GM12874 (cell line): Measurements from ENCODE around the gene FRS2.

Experiments used
- TF ChIP-seq, protein P1 (sequence below): IDR thresholded peaks from 2 replicates; pipeline ENCODE4 v1.5.1; 2011; ENCODE audit warnings: low read depth, mild to moderate bottlenecking, control low read depth, low read length, moderate library complexity; ENCODE audit not compliant: insufficient read depth

FRS2 gene

DNA sequence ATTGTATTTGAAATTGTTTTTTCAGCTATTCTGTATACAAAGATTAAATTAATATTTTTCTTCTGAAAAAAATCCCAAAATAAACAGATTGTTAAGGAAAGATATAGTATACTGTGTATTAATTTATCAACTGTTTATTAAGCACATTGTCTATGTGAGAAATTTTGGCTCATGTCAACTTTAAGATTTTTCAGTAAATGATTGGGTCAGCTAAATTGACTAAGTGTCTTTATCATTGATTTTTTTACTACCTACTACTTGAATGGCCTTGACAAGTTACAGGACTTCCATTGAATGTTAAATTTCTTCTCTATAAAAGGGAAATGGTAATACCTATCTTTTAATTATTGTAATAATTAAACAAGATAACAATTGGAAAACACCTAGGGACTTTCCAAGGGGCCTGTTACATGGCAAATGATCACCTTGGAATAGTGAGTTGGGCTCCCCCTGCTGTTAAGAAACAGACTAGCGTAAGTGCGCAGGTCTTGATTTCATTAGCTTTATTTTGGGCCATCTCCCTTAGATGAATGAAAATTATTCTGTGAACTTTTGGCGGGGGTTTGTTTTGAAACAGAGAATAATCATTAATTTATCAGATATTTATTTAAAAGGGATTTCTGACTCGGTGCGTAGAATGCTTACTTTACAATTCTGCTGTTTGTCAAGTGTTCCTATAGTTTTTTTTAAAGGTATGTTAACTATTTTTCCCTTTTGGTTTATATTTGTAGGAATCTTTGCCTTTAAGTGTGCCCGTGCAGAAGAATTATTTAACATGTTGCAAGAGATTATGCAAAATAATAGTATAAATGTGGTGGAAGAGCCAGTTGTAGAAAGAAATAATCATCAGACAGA is 100.6 kb downstream of the FRS2 start:
- TF ChIP-seq, protein P1, sequence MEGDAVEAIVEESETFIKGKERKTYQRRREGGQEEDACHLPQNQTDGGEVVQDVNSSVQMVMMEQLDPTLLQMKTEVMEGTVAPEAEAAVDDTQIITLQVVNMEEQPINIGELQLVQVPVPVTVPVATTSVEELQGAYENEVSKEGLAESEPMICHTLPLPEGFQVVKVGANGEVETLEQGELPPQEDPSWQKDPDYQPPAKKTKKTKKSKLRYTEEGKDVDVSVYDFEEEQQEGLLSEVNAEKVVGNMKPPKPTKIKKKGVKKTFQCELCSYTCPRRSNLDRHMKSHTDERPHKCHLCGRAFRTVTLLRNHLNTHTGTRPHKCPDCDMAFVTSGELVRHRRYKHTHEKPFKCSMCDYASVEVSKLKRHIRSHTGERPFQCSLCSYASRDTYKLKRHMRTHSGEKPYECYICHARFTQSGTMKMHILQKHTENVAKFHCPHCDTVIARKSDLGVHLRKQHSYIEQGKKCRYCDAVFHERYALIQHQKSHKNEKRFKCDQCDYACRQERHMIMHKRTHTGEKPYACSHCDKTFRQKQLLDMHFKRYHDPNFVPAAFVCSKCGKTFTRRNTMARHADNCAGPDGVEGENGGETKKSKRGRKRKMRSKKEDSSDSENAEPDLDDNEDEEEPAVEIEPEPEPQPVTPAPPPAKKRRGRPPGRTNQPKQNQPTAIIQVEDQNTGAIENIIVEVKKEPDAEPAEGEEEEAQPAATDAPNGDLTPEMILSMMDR, result peak; percentile 67

DNA sequence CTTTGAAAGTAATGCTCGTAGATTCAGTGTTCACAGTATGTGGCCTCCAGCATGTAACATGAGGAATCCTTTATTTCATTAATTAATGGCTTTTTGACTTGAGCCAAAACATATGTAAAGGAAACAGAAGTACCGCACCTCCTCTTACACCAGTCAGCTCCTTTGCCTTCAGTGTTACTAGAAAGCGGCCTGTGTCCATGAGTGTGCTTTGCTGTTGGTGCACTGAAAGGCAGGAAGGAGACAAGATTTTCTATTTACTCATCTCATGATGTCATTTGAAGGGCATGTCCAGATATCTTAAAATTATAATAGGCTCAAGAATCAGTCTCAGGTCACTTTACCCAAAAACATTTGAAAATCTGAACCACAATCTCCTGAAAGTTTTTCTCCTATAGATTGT is 105.2 kb downstream of the FRS2 start:
- TF ChIP-seq, protein P1, result no peak

GRCh38 chr12:69578283-69578682 is 108.1 kb downstream of the FRS2 start:
- TF ChIP-seq, protein P1, result no peak

DNA sequence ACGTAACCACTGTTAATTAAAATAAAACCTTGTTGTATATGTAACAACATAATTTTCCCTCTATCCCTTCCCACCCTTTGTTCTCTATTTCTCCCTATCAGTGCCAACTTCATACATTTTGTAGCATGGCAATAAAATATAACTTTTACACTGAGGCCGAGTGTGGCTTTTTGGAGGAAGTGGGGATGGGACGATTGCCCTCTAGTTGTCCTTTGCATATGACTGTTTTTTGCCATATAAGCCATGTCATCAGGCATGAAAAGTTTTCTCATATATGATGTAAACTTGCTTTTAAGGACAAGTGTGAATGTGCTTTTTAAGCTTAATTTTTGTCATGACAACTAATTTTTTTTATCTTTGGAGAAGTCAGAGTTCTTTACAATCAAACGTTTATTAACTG is 108.8 kb downstream of the FRS2 start:
- TF ChIP-seq, protein P1, result no peak

DNA sequence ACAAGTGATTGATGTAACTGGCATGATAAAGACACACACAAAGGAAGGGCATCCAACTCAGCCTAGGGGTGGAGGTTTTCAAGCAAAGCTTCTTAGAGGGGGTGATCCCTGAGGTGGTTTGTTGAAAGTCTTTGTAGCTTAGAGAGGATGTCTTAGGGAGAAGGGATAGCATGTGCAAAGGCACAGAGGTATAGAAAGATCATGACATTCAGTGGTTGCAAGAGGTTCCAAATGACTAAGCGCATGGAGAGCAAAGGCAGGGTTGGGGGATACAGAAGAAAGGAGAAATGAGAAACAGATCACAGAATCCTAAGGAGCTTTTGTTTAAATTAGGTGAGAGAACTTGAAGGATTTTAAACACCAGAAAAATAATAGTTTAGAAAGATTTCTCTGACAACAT is 109.9 kb downstream of the FRS2 start:
- TF ChIP-seq, protein P1, result no peak

GRCh38 chr12:69583203-69583602 is 113.0 kb downstream of the FRS2 start:
- TF ChIP-seq, protein P1, result no peak

GRCh38 chr12:69585189-69586062 is 115.2 kb downstream of the FRS2 start, which contains the start of gene CCT2:
Gene CCT2 (plus strand): TSS chr12:69585459. CDS start chr12:69585522, 63 bp downstream.
- TF ChIP-seq, protein P1, result 0 out of 2 replicates have a peak, but pooled peaks have one; percentile 36
